ENCODE measurements around the gene UGT2A1.
"Not testable (repeated sequence)": the region's sequence is repeated elsewhere in the genome, so short reads cannot be mapped to it uniquely, and the experiment has no call there.

The UGT2A1 gene

GRCh38 chr4:69653147-69653546, at the start of gene UGT2A1:
Gene UGT2A1 (minus strand): TSS chr4:69653247. CDS start chr4:69647644, 5,603 bp downstream.
- no peak for DNase-seq

GRCh38 chr4:69702201-69702600, 49.2 kb upstream of the UGT2A1 start:
- no peak for DNase-seq

- DNase-seq: peak; percentile 5
Measured at GRCh38 chr4:69701696-69702095, 48.6 kb upstream of the UGT2A1 start.

GRCh38 chr4:69697536-69698242, 44.6 kb upstream of the UGT2A1 start:
- DNase-seq: peak; percentile 2

- peak; percentile 33 for DNase-seq
Measured at GRCh38 chr4:69689599-69689998, 36.6 kb upstream of the UGT2A1 start.

- DNase-seq: no peak
Measured at GRCh38 chr4:69684804-69685203, 31.8 kb upstream of the UGT2A1 start.

- no peak for DNase-seq
Measured at GRCh38 chr4:69668680-69669079, 15.6 kb upstream of the UGT2A1 start.

- DNase-seq: not testable (repeated sequence)
Measured at GRCh38 chr4:69664009-69664408, 11.0 kb upstream of the UGT2A1 start.

- DNase-seq: not testable (repeated sequence)
Measured at GRCh38 chr4:69661130-69661803, 8.2 kb upstream of the UGT2A1 start.

- DNase-seq: no peak
Measured at GRCh38 chr4:69658133-69658532, 5.1 kb upstream of the UGT2A1 start.

GRCh38 chr4:69656653-69657158, 3.7 kb upstream of the UGT2A1 start:
- no peak for DNase-seq

GRCh38 chr4:69650872-69651271, 2.2 kb downstream of the UGT2A1 start:
- no peak for DNase-seq

- DNase-seq: no peak
Measured at GRCh38 chr4:69649629-69650028, 3.4 kb downstream of the UGT2A1 start.

- DNase-seq: no peak
Measured at GRCh38 chr4:69649207-69649606, 3.8 kb downstream of the UGT2A1 start.

GRCh38 chr4:69642961-69643360, 10.1 kb downstream of the UGT2A1 start:
- DNase-seq: no peak

- no peak for DNase-seq
Measured at GRCh38 chr4:69640289-69640688, 12.8 kb downstream of the UGT2A1 start.

- DNase-seq: no peak
Measured at GRCh38 chr4:69639542-69639941, 13.5 kb downstream of the UGT2A1 start, which contains the start of gene UGT2A2. Gene UGT2A2 (minus strand): TSS chr4:69639642. CDS start chr4:69639640, 2 bp downstream.

GRCh38 chr4:69617083-69617694, 35.9 kb downstream of the UGT2A1 start:
- DNase-seq: peak; percentile 47

GRCh38 chr4:69610484-69610883, 42.6 kb downstream of the UGT2A1 start:
- DNase-seq: no peak

GRCh38 chr4:69601065-69601464, 52.0 kb downstream of the UGT2A1 start:
- DNase-seq: no peak

GRCh38 chr4:69600013-69600412, 53.0 kb downstream of the UGT2A1 start:
- DNase-seq: no peak

- no peak for DNase-seq
Measured at GRCh38 chr4:69594382-69594781, 58.7 kb downstream of the UGT2A1 start.

- DNase-seq: no peak
Measured at GRCh38 chr4:69591364-69591763, 61.7 kb downstream of the UGT2A1 start.

- no peak for DNase-seq
Measured at GRCh38 chr4:69589884-69590283, 63.2 kb downstream of the UGT2A1 start.
